OCI-LY1 (cell line): ENCODE results near the gene CTPS1.

Source experiments
- CTCF ChIP-seq: fragments of 200-600 bp; sonication (generic), shearing (Covaris generic); IDR thresholded peaks from 2 replicates; pipeline ENCODE4 v1.5.1; 2017; ENCODE audit warnings: mild to moderate bottlenecking, antibody characterized with exemption, low read length, moderate library complexity, mixed read lengths
- EZH2 ChIP-seq: fragments of 200-600 bp; sonication (generic), shearing (Covaris generic); IDR thresholded peaks from 2 replicates; pipeline ENCODE4 v1.8.0; 2017; ENCODE audit warnings: borderline replicate concordance, mixed run types, mild to moderate bottlenecking, antibody characterized with exemption, low read length, moderate library complexity, mixed read lengths

DNA sequence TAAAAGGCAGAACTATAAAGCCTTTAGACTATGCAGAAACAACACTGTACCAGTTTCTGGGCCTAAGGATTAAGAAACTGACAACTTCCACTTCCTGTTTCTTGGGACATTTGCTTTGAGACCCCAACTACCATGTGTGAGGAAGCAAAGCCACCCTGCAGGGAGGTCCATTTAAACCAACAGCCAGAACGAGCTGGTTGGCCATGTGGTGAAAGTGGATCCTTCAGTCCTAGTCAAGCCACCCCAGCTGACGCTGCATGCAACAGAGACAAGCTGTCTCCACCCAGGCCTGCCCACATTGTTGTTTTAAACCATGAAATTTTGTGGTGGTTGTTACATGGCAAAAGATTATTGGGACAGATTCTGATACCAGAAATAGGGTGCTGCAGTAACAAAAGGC is 73.8 kb downstream of the CTPS1 start:
- no peak for TF ChIP-seq CTCF
- no peak for TF ChIP-seq EZH2
